NK-92 treated with Interleukin-12 subunit alpha and Interleukin-12 subunit beta, amount 100 ng/mL, for 24 hours (cell line): ENCODE results near the gene A3GALT2.
A peak's percentile ranks its signal among the peaks of the same experiment; 100 is the strongest.

Source experiments
- DNase-seq: peaks from one replicate; lab custom pipeline; 2025; lab: John Stamatoyannopoulos, UW

The A3GALT2 gene

DNA sequence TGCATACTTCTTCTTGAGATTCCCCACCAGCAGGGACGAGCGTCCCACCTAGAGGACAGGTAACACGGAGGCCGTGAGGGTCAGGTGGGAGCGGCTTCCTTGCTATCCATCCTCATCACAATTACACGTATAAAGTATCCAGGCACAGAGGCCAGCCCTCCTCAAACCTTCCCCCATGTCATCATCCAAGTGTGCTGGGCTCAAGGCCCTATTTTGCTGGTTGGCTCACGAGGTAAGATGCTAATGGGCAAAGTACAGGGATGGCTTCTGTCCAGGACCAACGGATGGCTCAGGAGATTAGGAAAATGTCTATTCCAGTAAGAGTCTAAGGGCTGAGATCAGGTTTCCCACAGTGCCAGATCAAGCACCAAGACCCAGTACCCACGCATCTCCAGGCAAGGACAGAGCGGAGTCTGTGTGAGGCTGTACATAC is 11.5 kb upstream of the A3GALT2 start:
- no peak for DNase-seq

DNA sequence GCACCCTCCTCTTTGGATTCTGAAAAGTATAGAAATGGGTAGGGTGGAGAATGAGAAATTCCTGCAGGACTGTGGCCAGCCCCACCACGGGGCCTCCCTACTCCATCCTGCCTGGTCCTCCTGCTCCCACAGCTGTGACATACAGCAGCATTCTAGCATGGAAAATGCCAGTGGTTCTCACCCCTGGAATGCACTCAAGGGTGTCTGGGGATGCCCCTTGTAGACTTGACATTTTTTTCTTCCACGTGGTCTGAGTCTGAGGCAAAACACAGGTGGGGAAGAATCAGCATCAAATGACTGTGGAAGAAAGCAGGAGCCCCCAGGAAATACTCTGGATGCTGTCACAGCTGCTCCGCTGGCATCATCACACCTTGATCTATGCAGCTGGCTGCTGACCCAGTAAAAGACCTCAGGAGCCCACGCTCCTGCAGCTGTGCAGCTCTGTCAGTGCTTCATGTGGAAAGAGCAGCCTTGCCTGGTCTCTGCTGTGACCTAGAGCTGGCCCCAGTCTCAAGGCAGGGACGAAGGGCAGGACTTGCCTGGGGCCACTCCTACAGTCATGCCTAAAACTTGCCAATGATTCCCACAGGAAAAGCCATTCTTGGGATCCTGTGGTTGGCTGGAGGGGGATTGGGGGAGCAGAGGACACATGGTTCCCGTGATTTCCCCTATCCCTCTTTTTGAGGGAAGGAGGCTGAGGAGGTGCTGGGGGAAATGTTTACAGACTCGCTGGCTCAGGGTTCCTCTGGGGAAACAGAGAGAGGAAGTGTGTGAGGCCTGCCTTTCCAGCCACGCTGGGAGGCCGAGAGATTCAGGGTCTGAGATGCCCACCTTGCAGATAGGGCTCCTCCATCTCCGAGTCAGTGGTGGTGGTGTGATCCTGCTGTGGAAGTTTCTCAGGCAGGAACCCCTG is 10.8 kb upstream of the A3GALT2 start:
- DNase-seq: no peak

DNA sequence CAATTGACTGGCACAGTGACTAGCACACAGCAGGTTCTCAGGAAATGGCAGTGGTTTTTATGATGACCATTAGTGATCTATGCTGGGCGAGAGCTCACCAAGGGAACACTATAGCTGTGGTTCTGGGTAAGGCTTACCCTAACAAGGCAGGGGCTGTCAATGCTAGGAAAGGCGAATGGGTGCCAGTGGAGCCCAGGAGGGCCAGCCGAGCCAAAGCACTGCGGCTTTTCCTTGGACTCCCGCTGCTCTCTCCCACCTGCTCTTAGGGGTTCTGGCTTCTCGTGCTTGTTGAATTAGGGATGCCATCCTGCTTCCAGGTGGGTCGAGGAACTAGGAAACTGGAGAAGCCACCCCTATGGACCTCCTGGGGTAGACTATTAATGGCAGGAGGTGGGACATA is 10.0 kb upstream of the A3GALT2 start:
- DNase-seq: no peak

DNA sequence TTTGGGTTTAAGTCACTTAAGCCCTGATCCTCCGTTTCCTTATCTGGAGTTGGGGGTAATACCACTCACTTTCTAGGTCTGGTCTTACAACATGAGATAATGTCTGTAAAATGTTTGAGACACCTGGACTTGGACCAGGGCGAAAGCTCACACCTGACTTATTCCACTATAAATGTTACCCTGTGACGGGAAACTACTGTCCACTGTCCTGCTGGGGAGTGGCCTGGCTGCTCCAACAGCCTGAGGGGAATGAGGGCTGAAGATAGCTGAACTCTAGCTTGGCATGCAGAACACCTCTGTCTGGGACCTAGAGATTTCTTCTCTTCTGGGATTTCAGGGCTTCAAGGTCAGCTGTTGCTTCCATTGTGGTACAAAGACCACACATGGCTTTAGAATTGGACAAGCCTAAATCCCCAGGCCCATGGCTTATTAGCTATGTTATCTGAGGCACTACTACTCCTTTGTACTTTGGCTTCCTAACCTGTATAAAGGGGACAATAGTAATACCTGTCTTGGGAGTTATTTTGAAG is 9.5 kb upstream of the A3GALT2 start:
- no peak for DNase-seq

DNA sequence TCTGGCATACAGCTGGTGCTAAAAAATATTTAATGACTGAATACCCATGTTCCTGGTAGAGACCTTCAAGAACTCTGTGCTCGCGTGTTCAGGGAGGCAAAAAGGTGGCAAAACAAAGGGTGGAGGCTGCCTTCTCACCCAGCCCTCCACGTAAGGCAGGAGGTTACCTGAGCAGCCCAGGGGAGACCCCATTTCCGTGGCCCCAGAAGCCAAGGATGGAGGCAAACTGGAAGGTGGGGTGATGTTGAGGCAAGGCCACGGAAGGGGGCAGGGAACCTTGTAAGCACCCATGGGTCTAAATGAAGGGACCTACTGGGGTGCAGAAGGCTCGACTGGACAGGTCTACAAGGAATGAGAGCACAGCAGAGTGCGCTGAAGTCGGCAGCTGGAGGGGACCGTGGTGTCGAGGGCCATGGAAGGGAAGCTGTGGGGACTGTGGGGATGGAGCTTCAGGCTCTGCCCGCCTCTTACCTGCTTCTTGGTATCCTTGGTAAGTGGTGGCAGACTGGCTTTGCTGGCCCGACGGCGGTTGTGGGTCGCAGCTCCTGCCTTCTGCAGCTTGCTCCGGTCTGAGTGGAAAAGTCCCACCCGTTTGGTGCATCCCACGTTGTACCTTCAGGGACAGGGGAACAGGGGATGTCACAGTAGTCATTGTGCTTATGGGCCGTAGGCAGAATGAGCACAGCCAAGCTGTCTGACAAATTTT is 8.9 kb upstream of the A3GALT2 start:
- no peak for DNase-seq

DNA sequence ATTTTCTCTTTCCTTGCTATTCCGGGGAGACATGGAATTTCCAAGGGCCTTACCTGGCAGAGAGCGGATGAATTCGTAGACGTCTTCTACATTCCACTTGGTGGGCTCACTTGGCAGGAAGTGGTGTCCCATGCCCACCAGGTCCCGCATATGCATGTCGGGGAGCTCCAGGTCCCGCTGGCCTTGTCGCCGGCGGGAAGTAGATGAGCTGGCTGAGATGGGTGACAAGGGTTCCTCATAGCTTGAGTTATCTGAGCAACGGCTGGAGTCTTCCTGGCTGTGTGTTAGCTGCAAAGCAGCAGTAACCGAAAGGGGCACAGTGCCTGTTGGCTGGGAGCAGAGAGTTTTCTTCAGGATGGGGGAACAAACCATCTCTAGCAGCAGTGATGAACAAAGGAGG is 7.9 kb upstream of the A3GALT2 start:
- no peak for DNase-seq

DNA sequence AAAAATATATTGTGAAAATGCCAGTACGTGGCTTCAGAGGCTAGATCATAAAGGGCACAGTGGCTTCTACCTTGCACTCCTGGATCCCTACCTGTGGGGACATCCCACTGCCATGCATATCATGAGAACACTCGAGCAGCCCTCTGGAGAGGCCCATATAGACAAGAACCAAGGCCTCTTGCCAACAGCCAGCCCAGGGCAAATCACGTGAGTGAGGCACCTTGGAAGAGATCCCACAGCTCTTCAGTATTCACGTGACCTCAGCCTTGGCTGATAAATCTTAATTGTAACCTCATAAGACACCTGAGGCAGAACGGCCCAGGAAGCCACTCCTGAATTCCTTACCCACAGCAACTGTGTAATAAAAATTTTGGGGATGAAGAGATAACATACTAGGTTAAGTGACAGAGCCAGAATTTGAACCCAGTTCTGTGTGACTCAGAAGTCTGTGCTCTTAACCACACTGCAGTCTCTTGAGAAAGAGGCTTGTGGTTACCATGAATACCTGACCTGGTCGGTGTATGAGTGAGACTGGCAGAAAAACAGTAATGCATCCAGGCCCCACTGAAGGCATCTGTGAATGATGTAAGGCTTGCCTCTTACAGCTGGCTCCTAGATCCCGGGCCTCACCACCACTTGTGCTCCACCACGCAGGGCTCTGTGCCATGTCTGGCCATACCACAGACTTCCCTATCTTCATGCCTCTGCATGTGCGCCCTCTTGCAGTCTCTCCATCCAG is 6.9 kb upstream of the A3GALT2 start:
- DNase-seq: peak; percentile 15

DNA sequence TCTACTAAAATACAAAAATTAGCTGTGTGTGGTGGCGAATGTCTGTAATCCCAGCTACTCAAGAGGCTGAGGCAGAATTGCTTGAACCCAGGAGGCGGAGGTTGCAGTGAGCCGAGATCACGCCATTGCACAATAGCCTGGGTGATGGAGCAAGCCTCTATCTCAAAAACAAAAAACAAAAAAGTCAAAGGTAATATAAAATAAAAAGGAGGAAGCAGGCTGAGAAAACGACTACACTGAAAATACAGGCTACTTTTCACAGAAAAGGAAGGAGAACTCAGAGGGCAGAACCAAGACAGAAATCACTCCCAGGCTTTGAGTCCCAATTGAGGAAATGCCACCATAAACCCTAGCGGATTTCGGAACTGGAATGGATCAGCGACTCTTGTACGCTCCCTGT is 5.9 kb upstream of the A3GALT2 start:
- no peak for DNase-seq

DNA sequence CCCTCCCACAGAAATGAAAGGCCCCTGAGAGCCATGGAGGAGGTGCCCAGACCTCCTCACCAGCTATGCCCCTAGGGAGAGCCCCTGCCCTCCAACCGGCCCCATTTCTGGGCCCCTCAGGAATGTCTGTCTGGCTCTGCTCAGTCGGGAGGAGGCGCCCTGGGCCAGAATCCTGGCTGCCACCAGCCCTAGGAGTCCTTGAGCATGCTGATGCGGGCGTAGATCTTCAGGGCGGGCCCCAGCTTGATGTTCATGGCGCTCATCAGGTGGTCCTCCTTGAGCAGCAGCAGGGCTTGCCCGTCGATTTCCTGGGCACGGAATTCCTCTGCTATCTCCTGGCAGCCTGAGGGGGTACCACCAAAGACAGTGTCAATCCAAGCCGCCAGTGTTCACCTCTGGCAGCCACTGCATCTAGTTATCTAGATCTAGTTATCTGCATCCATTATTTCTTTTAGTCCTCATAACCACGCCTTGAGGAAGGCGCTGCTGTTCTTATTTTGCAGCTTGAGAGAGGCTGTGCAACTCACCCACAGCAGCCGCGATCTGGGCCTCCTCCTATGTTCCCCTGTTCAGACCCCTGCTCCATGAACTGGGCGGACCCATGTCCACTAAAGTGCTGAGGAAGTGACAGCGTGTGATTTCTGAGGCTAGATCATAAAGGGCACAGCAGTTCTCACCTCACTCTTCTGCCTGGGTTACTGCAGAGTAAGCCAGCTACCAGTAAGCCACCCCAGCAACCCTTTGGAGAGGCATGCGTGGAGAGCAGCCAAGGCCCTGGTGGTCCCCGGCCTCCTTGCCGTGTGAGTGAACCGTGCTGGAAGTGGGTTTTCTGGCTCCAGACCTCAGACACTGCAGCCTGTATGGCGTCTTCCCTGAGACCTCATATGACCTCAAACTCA is 4.0 kb upstream of the A3GALT2 start:
- no peak for DNase-seq

DNA sequence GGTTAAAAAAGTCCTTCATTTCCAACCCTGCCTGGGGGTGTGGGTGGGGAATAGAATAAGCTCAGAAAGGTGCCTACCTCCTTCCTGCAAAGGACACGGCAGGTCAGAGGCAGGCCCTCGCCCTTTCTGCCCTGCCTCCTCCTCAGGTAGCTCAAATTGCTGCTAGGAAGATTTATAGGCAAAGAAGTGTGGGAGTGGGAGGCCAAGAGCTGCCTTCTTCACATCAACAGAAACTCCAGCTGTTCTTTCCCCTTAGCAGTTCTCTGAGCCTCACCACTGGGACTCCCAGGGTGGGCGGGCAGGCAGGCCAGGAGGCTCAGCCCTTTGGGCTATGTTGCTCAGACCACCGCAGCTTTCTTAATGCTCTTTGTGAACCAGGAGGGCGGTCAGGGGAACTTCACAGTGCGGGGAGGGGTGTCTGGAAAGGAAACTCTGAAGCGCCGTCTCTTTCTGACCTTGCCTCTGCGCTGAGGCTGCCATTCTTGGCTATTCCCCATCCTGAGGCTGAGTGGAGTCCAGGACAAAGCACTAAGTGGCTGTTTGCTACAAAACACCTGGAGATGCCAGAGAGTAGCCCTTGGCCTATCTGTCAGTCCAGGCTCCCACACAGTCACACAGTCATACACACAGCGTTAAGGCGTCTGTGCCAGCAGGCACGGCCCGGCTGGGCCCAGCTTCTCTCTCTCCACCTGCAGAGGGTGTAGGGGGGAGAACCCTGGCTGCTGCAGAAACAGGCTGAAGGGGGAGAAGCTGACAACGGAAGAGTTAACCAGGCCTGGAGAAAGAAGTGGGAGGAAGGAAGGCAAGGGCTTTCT is 3.0 kb upstream of the A3GALT2 start:
- DNase-seq: no peak

DNA sequence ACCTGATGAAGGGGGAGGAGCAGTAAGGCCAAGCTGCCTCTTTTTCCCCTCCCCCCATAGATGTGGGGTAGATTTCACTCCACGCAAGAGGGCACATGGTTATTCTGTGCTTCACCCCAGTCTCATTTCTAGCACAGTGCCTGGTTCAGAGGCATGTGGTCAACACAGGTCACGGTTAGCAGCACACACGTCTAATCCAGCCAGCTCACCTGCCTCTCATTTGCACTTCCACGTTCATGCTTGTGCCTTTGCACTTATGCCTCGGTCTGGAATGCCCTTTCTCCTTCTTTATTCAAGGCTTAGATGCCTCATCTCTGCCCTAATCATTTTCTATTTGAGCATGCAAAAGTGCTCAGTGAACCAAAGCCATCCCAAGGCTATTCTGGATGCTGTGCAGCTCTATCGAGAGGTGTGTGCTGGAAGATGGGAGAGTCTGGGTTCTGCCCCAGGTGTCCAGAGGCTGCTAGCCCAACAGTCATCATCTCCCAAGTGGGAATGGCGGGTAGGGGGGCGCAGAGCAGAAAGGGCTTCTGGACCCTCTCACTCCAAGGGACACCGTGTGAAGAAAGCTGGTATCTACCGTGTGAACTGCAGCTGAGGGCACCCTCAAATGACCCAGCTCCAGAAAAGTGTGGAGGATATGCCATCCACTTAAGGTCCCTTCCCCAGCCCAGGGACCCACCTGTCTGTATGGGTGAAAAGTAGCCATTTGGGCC is 2.1 kb upstream of the A3GALT2 start:
- no peak for DNase-seq

DNA sequence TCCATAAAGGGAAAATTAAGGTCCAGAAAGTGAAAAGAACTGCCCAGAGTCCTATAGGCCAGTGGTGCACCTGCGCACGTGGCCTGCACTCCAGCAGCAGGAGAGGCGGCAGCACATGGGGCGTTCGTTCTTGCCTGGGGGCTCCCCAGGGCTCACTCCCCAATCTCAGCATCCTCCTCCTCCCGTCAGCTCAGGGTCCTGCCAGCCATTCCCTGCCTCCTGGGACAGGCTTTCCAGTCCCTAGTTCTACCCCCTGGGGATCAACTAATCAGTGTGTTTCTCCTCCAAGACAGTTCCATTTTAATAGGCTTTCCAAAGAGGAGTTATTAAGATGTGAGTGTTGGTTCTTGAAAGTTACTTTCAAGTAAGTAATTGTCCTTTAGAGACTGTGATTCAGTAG is 1.2 kb upstream of the A3GALT2 start:
- DNase-seq: no peak

DNA sequence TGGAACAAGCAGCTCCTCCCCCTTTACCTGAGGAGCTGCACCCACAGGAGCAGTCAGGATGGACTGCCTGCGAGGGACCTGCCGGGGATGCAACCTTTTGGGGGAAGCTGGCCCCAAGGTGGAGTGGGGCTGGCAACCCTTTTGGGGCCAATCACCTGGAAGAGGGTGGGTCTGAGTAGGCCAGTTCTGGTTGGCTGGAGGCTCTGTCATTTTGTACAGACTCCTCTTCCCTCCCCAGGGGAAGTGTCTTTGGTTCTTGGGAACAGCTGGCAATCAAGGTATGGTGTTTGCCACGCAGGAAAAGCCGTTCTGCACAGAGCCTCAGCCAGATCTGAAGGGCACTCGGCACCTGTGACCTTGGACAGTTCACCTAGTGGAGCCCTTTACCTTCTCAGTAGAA is 280 bp upstream of the A3GALT2 start:
- no peak for DNase-seq

DNA sequence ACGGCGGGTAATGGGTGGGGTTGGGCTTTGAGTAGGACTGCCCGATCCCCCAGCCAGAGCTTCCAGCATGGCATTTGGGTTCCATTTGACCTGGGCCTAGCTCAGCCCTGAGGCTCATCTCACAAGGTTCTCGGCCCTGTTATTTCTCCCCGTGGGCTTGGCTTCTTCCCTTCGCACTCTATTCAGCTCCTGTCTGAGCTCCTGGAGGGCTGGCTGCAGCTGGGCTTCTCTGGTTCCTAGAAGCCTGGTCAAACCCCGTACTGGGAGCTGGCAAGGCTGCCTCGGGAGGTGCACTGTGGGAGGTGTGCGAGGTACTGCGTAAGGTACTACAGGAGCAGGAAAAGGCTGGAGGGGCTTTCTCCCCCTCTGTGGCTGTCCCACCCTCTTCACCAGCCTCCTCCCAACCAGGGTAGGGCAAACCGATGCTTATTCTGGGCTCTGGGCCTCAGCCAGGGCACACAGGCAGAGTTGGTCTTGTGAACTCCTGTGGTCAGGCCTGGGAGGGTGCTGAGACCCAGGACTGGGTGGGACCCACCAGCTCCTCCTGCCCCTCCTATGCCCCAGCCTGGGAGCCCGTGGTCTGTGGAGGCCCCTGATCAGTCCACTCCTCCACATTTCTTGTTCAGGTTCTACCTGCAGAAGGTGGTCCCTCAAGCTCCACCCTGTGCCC is 814 bp downstream of the A3GALT2 start:
- DNase-seq: no peak

DNA sequence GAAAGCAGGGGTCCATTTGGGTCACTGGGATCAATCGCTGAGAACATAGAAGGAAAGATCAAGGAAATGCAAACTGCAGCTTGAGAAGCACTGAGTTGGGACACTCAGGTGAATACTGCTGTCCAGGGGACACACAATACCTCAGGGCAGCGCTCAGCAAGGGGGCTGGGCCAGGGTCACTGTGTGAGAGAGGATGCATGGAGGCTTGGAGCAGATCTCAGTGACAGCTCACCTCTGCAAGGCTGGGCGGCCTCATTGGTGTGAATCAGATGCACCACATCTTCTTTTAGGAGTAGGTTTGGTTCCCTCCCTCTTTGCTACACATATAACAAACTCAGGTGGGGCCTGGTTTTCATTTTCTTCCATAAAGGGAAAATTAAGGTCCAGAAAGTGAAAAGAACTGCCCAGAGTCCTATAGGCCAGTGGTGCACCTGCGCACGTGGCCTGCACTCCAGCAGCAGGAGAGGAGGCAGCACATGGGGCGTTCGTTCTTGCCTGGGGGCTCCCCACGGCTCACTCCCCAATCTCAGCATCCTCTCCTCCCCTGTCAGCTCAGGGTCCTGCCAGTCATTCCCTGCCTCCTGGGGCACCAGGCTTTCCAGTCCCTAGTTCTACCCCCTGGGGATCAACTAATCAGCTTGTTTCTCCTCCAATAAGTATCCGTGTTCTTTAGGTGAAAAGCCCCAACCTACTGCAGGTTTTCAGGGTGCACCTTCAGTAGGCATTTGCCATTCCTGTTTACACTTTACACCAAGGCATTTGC is 1.5 kb downstream of the A3GALT2 start:
- no peak for DNase-seq

DNA sequence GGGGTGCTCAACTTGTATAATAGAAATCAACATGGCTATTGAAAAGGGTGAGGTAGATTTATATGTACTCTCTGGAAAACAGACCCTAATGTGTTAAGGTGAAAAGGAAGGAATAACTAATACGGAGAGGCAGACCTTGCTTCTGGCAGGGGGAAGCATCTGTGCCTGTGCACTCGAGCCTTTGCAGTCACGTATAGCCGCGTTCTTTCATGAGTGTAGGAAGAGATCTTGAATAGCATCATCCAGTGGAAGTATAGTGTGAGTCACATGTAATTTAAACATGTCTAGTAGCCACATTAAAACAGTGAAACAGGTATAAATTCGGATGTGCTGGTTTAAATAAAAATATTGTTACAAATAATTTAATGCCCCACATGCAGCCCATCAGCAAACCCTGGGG is 3.0 kb downstream of the A3GALT2 start:
- no peak for DNase-seq

DNA sequence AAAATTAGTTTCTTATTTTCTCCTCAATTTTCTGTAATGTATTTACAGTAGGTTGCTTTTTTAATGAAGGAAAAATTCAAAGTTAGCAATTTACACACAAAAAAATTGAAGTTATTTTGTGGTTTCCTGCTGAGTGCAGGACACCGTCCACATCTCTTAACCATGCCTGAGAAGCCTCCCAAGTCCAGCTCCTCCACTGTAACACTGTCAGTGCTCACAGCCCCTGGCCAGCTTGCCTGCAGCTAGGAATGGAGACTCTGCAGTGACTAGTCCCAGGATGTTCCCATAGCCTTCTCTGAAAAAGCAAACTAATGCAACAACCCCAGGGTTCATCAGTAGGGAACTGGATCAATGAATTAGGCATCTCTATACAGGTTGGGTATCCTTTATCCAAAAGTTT is 3.5 kb downstream of the A3GALT2 start:
- no peak for DNase-seq

DNA sequence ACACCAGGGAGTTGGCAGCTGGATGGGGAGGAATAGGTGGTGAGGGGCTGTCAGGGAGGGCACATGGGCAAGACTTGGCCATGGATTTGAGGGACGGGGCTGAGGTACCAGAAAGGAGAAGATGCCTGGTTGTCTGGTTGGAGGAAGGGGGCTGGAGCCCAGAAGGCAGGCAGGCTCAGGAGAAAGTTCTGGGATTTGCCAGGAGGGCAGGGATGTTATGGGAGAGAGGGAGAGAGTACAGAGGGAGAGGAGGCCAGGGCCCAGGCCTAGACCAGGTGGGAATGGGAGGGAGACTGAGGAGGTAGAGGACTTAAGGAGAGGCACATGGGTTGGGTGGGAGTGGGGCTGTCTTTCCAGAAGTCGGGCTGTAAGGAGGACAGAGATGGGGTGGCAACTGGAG is 4.3 kb downstream of the A3GALT2 start:
- DNase-seq: no peak

DNA sequence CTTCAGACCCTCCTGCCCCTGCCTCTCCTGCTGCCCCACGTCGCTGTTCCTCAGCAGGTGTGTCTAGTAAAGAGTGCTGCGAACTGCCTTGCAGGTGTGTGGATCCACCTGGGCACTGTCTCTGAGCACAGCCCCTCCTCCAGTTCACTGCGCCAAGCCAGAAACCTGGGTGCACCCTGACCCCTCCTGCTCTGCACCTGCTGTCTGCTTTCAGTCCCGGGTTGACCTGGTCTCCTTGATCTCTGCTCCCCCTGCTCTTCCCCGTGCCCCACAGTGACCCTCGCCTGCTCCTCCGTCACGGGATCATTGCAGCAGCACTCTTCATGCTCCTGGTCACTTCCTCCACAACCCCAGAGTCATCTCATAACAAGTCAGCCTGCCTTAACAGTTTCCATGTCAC is 6.5 kb downstream of the A3GALT2 start:
- no peak for DNase-seq
